Measurements from ENCODE around the gene TXNDC5.

The TXNDC5 gene

GRCh38 chr6:7868926-7869325 is 41.7 kb downstream of the TXNDC5 start:
- FAIRE-seq = no peak

DNA sequence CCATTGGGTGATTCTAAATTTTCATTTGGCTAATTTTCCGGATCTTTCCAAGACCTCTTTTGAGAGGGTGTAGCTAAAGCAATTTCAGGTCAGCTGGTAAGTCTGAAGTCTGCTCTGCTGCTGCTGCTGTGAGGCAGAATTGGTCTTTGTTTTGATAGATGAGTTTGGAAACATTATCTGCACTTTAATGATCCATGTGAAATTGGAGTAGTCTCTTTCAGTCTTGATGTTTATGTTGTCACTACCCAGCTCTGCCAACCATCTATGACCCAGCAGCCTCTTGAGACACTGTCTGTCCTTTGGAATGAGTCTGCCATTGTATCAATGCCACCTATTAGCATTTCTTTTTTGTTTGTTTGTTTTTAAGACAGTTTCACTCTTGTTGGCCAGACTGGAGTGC is 44.1 kb downstream of the TXNDC5 start:
- DNase-seq (ENCODE audit: low spot score) (no peak), FAIRE-seq (no peak)

More at GRCh38 chr6:7868926-7869325, 41.7 kb downstream of the TXNDC5 start:
- DNase-seq (ENCODE audit: low spot score) = no peak

DNA sequence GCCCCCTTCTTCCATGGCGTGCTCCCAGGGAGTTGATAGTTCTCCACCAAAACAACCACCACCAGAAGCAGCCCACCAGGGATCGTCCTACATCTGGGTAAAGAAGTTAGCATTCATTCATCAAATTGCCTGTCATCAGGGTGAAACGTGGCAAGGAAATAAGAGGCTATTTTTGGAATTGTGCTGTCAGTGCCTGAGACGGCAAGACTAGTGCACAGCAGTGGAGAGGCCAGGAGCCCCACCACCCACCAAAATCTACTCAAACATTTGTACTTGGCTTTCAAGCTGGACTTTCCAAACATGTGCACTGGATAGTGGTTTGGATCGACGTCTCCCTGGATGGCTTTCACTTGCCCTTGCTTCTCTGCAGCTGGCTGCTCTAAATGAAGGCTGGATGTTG is 44.8 kb downstream of the TXNDC5 start:
- FAIRE-seq (no peak), DNase-seq (ENCODE audit: low spot score) (no peak)

GRCh38 chr6:7859591-7859990 is 51.0 kb downstream of the TXNDC5 start:
- DNase-seq (ENCODE audit: low spot score) = no peak

GRCh38 chr6:7851780-7852179 is 58.8 kb downstream of the TXNDC5 start:
- no peak for DNase-seq (ENCODE audit: low spot score)
- no peak for FAIRE-seq

More at GRCh38 chr6:7859591-7859990, 51.0 kb downstream of the TXNDC5 start:
- FAIRE-seq = no peak

DNA sequence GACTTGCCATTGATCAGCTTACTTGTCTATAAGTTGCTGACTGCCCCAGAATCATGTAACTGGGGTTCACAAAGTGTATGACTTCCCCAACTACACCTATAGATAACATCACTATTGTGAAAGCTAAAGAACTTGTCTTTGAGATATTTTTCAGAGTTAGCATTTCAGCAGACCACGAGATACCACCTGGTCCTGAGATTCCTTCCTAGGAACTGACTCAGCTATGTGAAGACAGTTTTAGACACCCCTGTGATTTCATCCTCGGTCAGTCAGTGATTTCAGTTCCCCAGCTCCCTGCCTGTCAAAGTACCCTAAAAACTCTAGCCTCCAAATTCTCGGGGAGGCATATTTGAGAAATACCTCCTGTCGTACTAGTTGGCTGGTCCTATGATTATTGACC is 62.4 kb downstream of the TXNDC5 start:
- no peak for FAIRE-seq
- no peak for DNase-seq (ENCODE audit: low spot score)

- DNase-seq (ENCODE audit: low spot score) = no peak
Observed at GRCh38 chr6:7846966-7847818, 63.4 kb downstream of the TXNDC5 start.

DNA sequence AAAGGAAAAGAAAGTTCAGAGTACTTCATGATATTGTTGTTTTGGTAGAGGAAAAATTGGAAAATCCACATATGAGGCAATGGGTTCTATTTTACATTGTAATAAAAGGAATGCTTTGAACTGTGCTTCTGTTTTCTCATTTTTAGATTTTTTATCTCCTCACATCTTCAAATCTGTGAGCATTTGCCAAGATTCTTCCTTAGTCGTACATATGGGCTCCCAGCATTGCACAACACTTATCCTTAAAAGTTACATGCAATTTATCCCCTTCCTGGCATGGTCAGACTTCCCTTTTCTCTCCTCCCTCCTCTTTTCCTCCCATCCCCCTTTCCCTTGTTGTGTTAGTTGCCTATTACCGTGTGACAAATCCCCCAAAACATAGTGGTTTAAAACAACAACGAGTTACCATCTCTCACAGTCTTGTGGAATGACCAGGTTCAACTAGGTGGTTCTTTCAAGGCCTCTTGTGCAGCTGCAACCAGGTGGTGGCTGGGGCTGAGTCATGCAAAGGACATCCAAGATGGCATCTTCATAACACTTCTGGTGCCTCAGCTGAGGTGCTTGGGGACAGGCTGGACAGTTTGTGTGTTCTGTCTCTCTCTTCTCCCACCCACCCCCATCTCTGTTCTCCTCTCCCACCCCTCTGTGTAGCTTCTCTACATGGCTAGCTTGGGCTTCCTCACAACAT is 68.7 kb downstream of the TXNDC5 start:
- no peak for DNase-seq (ENCODE audit: low spot score)

More at GRCh38 chr6:7846966-7847818, 63.4 kb downstream of the TXNDC5 start:
- FAIRE-seq = no peak

GRCh38 chr6:7836371-7837026 is 74.1 kb downstream of the TXNDC5 start:
- FAIRE-seq (no peak), DNase-seq (ENCODE audit: low spot score) (no peak)

More for the DNA sequence above, 68.7 kb downstream of the TXNDC5 start:
- FAIRE-seq = no peak

DNA sequence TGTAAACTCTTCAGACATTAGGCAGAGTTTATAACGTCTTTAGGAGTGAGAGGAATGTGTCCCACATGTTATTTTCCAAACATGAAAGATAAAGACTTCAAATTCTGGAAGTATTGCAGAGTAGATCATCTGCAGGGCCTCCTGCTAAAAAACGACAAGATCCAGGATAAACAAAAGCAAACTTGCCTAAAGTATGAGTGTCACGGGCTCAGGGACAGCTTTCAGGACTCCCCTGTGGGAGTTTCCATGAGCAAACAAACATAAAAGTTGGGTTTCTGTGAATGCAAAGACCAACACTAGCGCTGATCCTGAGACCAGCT is 76.9 kb downstream of the TXNDC5 start:
- no peak for FAIRE-seq
- DNase-seq (ENCODE audit: low spot score) = no peak

- FAIRE-seq = no peak
Observed at GRCh38 chr6:7832904-7833750, 77.5 kb downstream of the TXNDC5 start.

More at GRCh38 chr6:7832904-7833750, 77.5 kb downstream of the TXNDC5 start:
- DNase-seq (ENCODE audit: low spot score) = no peak
